IPS-NIHi11 (cell line): ENCODE measurements around the gene EMP1.

ENCODE experiments used
- DNase-seq: peaks from one replicate; pipeline ENCODE4 v3.0.0; 2012; ENCODE audit warnings: mixed read lengths, low spot score

The EMP1 gene

GRCh38 chr12:13198241-13198640 lies 1.7 kb downstream of the EMP1 start:
- DNase-seq, result no peak

- no peak for DNase-seq
These were observed 2.4 kb downstream of the EMP1 start for GRCh38 chr12:13198876-13199275.

GRCh38 chr12:13199592-13199991 lies 3.1 kb downstream of the EMP1 start:
- no peak for DNase-seq

GRCh38 chr12:13200841-13201240 lies 4.3 kb downstream of the EMP1 start:
- no peak for DNase-seq

- DNase-seq, result peak; percentile 59
These were observed 6.8 kb downstream of the EMP1 start for GRCh38 chr12:13203034-13203922.

- DNase-seq, result no peak
These were observed 7.9 kb downstream of the EMP1 start for GRCh38 chr12:13204428-13204827.

GRCh38 chr12:13205809-13206559 lies 9.5 kb downstream of the EMP1 start:
- DNase-seq, result no peak

GRCh38 chr12:13206560-13206897 lies 10.0 kb downstream of the EMP1 start:
- no peak for DNase-seq

- DNase-seq, result no peak
These were observed 12.3 kb downstream of the EMP1 start for GRCh38 chr12:13208533-13209435.

- DNase-seq, result no peak
These were observed 13.1 kb downstream of the EMP1 start for GRCh38 chr12:13209436-13210235.

GRCh38 chr12:13210236-13211190 lies 14.0 kb downstream of the EMP1 start:
- DNase-seq, result no peak

- DNase-seq, result no peak
These were observed 14.8 kb downstream of the EMP1 start for GRCh38 chr12:13211191-13211858.

- peak; percentile 71 for DNase-seq
These were observed 15.5 kb downstream of the EMP1 start for GRCh38 chr12:13211859-13212664.

GRCh38 chr12:13215056-13215455 lies 18.5 kb downstream of the EMP1 start:
- no peak for DNase-seq

GRCh38 chr12:13218641-13219040 lies 22.1 kb downstream of the EMP1 start:
- no peak for DNase-seq

- no peak for DNase-seq
These were observed 22.8 kb downstream of the EMP1 start for GRCh38 chr12:13219320-13219719.

GRCh38 chr12:13220838-13221237 lies 24.3 kb downstream of the EMP1 start:
- DNase-seq, result no peak

GRCh38 chr12:13222076-13222475 lies 25.6 kb downstream of the EMP1 start:
- DNase-seq, result no peak
